KG1 (cell line): ENCODE measurements around the gene CDH12.
"Not testable (repeated sequence)": the region's sequence is repeated elsewhere in the genome, so short reads cannot be mapped to it uniquely, and the experiment has no call there.

Experiments used
- DNase-seq: peaks from one replicate; lab custom pipeline; 2025; lab: John Stamatoyannopoulos, UW

CDH12 gene

GRCh38 chr5:22010808-22011207 is 842.3 kb downstream of the CDH12 start:
- not testable (repeated sequence) for DNase-seq

GRCh38 chr5:22001097-22001496 is 852.0 kb downstream of the CDH12 start:
- DNase-seq: not testable (repeated sequence)

GRCh38 chr5:21985799-21986198 is 867.3 kb downstream of the CDH12 start:
- DNase-seq: not testable (repeated sequence)

GRCh38 chr5:21951571-21951970 is 901.6 kb downstream of the CDH12 start:
- not testable (repeated sequence) for DNase-seq

- DNase-seq: no peak
Measured at GRCh38 chr5:21931116-21931515, 922.0 kb downstream of the CDH12 start.

- DNase-seq: peak; percentile 21
Measured at GRCh38 chr5:21919414-21920022, 933.6 kb downstream of the CDH12 start.

- DNase-seq: no peak
Measured at GRCh38 chr5:21918451-21918850, 934.7 kb downstream of the CDH12 start.

- DNase-seq: no peak
Measured at GRCh38 chr5:21910731-21911130, 942.4 kb downstream of the CDH12 start.

GRCh38 chr5:21895766-21896350 is 957.3 kb downstream of the CDH12 start:
- DNase-seq: no peak

- no peak for DNase-seq
Measured at GRCh38 chr5:21893161-21893560, 960.0 kb downstream of the CDH12 start.

GRCh38 chr5:21889581-21889980 is 963.6 kb downstream of the CDH12 start:
- no peak for DNase-seq

GRCh38 chr5:21882074-21882745 is 970.9 kb downstream of the CDH12 start:
- no peak for DNase-seq

- no peak for DNase-seq
Measured at GRCh38 chr5:21880164-21880563, 973.0 kb downstream of the CDH12 start.

GRCh38 chr5:21862986-21863385 is 990.2 kb downstream of the CDH12 start:
- DNase-seq: no peak

- no peak for DNase-seq
Measured at GRCh38 chr5:21858441-21858840, 994.7 kb downstream of the CDH12 start.

GRCh38 chr5:21856987-21857386 is 996.2 kb downstream of the CDH12 start:
- no peak for DNase-seq

GRCh38 chr5:21847300-21847699 is 1005.8 kb downstream of the CDH12 start:
- DNase-seq: no peak

GRCh38 chr5:21844960-21845359 is 1008.2 kb downstream of the CDH12 start:
- DNase-seq: no peak

GRCh38 chr5:21834863-21835262 is 1018.3 kb downstream of the CDH12 start:
- no peak for DNase-seq

- no peak for DNase-seq
Measured at GRCh38 chr5:21831145-21831787, 1021.9 kb downstream of the CDH12 start.

GRCh38 chr5:21826884-21827283 is 1026.3 kb downstream of the CDH12 start:
- DNase-seq: no peak

GRCh38 chr5:21823588-21823987 is 1029.6 kb downstream of the CDH12 start:
- DNase-seq: no peak

GRCh38 chr5:21823076-21823574 is 1030.0 kb downstream of the CDH12 start:
- no peak for DNase-seq
